Activated T-cell treated with anti-CD3 and anti-CD28 coated beads, Interleukin-2, amount 50 U/mL, for 4 hours (primary cell): ENCODE measurements around the gene C10orf90. TPM values are rescaled to one million over a fixed set of nuclear protein-coding genes. Genes with fewer than 3 reads are reported as not detected.

Experiments used
- ATAC-seq, 2 donors: fragments of 200-7000 bp; cut with Tn5 transposase; one replicate each; pipeline ENCODE4 v1.10.0; 2021
- DNase-seq: peaks from one replicate; pipeline ENCODE4 v3.0.0-alpha.2; 2020
- H3K27me3 Mint-ChIP-seq: one replicate; pipeline ENCODE4 v1.8.0; 2021; ENCODE audit warnings: low read depth, mixed read lengths
- H3K36me3 Mint-ChIP-seq: one replicate; pipeline ENCODE4 v1.8.0; 2022; ENCODE audit warnings: mixed read lengths; ENCODE audit not compliant: insufficient read depth
- H3K4me1 Mint-ChIP-seq: one replicate; pipeline ENCODE4 v1.8.0; 2021; ENCODE audit warnings: low read depth, mixed read lengths
- H3K4me3 Mint-ChIP-seq: one replicate; pipeline ENCODE4 v1.8.0; 2021; ENCODE audit warnings: mild to moderate bottlenecking, moderate library complexity, mixed read lengths
- H3K9me3 Mint-ChIP-seq: one replicate; pipeline ENCODE4 v1.8.0; 2021; ENCODE audit warnings: mixed read lengths
- total RNA-seq, 3 donors: library from RNA; stranded (reverse); gene quantifications; one replicate each; pipeline ENCODE4 v1.2.1, GENCODE V29; 2021

Gene C10orf90
- total RNA-seq, 3 donors from 2014 or later: not detected

DNA sequence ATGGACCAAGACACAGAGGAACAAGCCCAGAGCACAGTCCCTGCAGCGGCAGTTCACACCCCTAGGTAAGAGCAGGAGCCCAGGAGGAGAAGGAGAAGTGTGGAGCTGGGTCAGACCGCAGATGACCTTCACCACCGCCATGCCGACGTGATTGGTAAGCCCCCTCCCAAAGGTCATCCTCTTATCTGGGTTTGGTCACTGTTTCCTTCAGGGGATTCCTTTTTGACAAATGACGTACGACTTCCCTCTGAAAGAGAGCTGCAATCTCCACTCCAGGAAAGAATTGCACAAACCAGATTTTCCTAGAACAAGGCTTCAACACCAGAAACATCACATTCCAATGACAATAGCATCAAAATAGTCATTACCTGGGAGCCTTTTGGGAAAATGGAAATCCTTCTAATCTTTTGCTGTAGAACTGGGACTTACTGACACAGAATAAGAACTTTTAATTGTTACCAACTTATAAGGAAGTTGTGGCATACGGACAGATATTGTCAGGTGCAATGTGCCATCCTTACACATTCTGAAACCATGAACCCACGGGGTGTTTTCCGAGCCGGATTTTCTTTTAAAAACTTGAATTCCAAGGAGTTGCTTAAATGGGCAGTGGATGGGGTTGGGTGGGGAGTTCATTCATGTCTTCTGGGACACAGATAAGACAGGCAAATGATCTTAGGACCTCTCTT, 261.4 kb downstream of the C10orf90 start:
- ATAC-seq (no peak), DNase-seq (no peak)
- no peaks in the 10 kb centered on the region for H3K9me3 Mint-ChIP-seq
- no peaks in the 10 kb centered on the region for H3K36me3 Mint-ChIP-seq
- no peaks in the 10 kb centered on the region for H3K4me1 Mint-ChIP-seq
- H3K4me3 Mint-ChIP-seq: no peak overlapping the region
- H3K27me3 Mint-ChIP-seq: no peaks in the 10 kb centered on the region

DNA sequence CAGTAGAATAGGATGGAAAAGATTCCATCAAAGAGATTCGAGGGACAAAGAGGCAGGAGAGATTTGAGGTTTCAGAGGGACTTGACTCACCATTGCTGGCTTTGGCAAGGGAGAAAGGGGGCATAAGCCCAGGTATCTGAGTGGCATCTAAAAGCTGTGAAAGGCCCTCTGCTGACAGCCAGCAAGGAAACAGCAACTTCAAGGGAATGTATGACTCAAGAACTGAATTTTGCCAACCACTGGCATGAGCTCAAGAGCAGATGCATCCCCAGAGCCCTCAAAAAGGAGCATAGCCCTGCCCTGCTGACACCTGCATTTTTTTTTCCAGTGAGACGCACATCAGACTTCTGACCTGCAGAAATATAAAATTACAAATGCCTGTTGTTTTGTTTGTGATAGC, 262.7 kb downstream of the C10orf90 start:
- Mint-ChIP-seq H3K9me3 (no peaks in the 10 kb centered on the region), H3K27me3 (no peaks in the 10 kb centered on the region), H3K4me1 (no peaks in the 10 kb centered on the region), H3K36me3 (no peaks in the 10 kb centered on the region), H3K4me3 (no peak overlapping the region)
- ATAC-seq (no peak), DNase-seq (no peak)

DNA sequence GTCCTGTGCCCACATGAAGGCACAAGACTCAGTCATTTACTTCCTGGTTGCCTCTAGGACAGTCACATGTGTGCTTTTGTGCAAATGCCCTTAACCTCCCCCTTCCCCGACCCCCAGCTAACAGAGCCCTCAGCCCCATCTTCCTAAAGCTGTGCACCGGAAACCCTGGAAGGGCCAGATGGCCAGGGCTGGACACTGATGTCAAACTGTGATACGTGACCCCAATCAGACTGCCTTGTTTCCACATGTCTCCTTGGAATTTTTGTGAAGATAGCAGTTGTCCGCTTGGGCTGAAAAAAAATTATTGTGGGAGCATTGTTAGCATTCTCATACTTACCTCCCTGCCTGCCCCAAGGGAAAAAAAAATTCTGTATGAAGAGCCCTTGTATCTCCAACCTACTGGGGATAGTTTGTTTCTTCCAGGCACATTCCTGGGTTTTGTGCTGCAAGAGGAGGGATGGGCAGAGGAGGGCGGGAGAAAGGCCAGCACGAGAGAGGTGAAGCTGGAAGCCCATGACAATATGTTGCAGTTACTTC, 265.2 kb downstream of the C10orf90 start:
- Mint-ChIP-seq H3K27me3 (no peaks in the 10 kb centered on the region), H3K36me3 (no peaks in the 10 kb centered on the region), H3K4me1 (no peaks in the 10 kb centered on the region), H3K4me3 (no peak overlapping the region), H3K9me3 (no peaks in the 10 kb centered on the region)
- DNase-seq (no peak), ATAC-seq (no peak)

DNA sequence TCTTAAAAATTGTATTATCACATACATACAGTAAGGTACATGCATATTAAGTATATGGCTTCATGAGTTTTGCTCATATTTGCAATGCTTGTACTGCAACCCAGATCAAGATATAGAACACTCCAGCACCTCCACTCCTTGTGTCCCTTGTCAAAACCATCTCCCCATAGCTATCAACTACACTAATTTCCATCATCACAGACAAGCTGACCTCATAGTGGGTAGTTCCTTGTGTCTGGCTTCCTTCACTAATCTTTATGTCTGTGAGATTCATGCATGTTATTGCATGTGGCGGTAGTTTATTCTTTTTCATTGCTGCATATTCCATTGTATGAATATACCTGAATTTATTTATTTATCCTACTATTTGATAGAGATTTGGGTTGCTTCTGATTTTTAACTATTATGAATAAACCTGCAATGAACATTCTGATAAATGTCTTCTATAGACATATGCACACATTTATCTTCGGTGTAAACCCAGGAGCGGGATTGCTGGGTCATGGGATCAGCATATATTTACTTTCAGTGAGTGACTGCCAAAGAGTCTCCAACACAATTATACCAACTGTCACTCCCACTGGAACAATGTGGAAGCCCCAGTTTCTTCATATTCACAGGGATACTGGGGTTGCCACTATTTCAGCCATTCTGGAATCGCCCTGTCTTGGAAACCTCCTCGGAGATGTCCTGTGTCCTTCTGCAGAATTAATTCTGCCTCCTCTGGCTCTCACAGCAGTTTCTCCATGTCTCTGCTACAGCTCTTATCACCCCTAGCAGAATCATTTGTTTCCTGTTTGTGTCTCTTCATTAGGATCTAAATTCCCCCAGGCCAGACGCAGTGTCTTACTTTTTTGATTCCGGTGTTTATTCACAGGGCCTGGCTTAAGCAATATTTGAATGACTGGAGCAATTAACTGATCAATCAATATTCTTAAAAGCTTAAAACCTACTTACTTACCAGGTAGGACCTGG, 267.5 kb downstream of the C10orf90 start:
- Mint-ChIP-seq H3K36me3 (no peaks in the 10 kb centered on the region), H3K9me3 (peaks cover 4% of the 10 kb centered on the region), H3K4me3 (no peak overlapping the region), H3K27me3 (no peaks in the 10 kb centered on the region), H3K4me1 (no peaks in the 10 kb centered on the region)
- DNase-seq: no peak
- ATAC-seq: no peak

DNA sequence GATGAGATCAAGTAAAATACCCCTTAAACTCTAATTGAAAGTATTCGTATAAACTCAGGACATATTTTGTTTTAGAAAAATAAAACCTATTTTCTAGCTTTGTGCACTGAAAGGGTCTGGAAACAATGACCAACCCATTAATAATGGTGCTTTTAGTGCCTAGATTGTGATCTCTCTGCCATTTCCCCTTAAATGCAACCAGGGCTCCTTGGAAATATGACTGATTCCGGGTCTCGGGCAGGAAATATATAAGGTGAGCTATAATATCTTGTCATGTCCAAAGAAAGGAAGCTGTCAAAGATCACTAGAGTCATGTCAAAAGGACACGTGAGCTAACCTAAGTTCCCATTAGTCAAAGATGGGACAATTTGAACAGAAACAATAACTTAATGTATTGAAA, 269.9 kb downstream of the C10orf90 start:
- no peaks in the 10 kb centered on the region for H3K4me1 Mint-ChIP-seq

DNA sequence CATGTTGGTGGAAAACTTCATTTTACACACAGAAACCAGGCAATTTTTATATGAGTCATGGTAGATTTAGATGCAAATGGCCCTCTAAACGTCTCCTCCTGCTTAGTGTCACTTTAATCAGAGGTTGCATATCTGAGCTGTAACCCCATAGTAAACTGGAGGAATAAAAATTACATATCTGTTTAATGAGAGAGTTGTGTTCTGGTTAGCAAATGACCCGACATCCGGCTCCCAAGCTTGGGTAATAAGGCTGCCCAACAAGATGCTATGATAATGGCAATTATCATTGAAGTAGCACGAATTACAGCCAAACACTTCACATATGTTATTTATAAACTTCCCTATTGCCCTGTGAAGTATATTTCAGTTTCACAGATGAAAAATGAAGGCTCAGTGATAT, 271.6 kb downstream of the C10orf90 start:
- Mint-ChIP-seq H3K9me3 (peaks cover 7% of the 10 kb centered on the region), H3K4me1 (no peaks in the 10 kb centered on the region), H3K4me3 (no peak overlapping the region), H3K27me3 (no peaks in the 10 kb centered on the region), H3K36me3 (no peaks in the 10 kb centered on the region)
- no peak for ATAC-seq
- no peak for DNase-seq

More for the DNA sequence above, 269.9 kb downstream of the C10orf90 start:
- ATAC-seq (no peak), DNase-seq (no peak)
- no peak overlapping the region for H3K4me3 Mint-ChIP-seq
- H3K27me3 Mint-ChIP-seq: no peaks in the 10 kb centered on the region
- H3K9me3 Mint-ChIP-seq: peaks cover 7% of the 10 kb centered on the region
- no peaks in the 10 kb centered on the region for H3K36me3 Mint-ChIP-seq

DNA sequence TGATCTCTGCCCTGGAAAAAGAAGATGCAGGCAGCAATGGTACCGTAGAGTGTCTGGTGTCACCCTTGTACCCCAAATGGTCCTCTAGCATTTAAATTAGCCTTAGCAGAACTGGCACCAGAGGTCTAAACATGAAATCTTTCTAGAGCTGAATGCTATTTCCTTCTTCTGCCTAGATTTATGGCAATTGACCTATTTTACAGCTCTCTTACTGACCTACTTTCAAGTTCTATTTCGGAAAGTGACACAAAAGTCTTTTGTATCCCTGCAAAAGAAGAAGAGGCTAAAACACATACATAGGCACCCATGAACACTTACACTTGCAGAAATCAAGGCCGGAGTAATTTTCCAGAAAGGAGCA, 272.1 kb downstream of the C10orf90 start:
- Mint-ChIP-seq H3K9me3 (peaks cover 7% of the 10 kb centered on the region), H3K4me1 (no peaks in the 10 kb centered on the region), H3K4me3 (no peak overlapping the region), H3K36me3 (no peaks in the 10 kb centered on the region), H3K27me3 (no peaks in the 10 kb centered on the region)
- ATAC-seq (no peak), DNase-seq (no peak)

DNA sequence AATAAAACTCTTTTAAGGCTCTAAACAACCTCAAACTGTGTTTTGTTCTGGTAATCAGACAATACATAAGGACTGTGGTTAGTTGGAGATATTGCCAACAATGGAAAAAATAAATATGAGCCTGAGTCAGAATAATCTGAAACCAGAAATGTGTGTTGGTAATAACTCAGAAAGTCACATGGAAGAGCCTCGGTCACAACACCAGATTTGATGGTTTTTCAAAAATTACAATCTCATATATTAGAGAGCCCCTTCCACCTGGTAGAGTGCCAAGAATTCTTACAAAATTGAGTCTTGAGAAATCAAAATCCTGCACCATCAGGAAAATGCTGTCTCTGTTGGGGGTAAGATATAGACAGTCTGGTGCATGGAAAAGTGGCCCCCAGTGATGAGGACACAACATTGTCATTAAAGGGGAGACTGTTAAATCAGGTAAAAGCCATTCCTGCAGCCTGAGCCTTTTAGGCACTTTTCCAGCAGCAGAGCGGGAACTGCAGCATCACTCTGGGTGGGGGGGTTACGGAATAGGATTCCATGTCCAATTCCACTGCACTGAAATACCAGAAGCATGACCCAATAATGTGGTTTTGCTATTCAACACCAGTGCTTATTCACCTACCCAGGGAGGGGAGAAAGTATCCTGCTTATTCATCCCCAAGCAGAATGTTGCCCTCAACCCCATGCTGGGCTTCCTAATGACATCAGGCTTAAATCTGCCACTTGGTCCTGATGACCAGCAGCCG, 272.7 kb downstream of the C10orf90 start:
- no peak for DNase-seq
- H3K4me3 Mint-ChIP-seq: no peak overlapping the region
- no peak for ATAC-seq
- H3K27me3 Mint-ChIP-seq: no peaks in the 10 kb centered on the region
- H3K36me3 Mint-ChIP-seq: no peaks in the 10 kb centered on the region
- H3K9me3 Mint-ChIP-seq: peaks cover 7% of the 10 kb centered on the region
- H3K4me1 Mint-ChIP-seq: no peaks in the 10 kb centered on the region

DNA sequence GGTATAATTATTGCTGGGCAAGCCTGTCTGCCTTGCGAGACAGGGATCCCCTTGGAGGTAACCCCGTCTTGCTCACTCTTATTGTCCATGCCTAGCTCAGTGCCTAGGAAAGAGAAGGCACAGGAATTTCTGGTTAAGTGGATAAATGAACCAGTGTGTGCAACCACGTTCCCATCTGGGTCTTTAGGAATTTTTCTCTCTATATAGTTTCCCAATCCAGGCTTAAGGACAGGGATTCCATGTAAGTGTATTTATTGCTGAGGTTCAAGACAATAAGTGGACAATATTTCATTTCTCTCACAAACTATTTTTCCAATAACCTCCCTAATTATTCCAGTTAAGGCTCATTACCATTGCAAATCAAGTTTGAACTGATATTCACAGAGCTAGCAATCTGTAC, 273.3 kb downstream of the C10orf90 start:
- H3K4me1 Mint-ChIP-seq: no peaks in the 10 kb centered on the region
- H3K9me3 Mint-ChIP-seq: peaks cover 7% of the 10 kb centered on the region
- H3K36me3 Mint-ChIP-seq: no peaks in the 10 kb centered on the region
- ATAC-seq (no peak), DNase-seq (no peak)
- H3K27me3 Mint-ChIP-seq: no peaks in the 10 kb centered on the region
- no peak overlapping the region for H3K4me3 Mint-ChIP-seq

DNA sequence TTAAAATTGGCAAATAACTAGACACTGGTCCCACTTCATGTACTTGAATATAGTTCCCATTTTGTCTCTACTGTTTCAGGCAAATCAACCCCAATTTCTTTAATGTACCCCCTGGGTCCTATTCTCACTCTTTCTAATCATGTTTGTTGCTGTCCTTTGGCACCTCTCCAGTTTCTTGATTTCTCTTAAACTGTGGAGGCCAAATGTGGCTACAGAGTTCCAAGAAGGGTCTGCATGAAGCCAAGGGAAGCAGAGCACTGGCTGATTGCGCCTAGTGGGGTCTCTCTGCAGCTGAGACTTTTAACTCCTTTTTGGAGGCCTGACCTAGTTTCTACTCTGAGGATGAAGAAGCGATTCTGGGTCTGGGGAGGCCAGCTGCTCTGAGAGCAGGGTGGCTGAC, 275.5 kb downstream of the C10orf90 start:
- H3K36me3 Mint-ChIP-seq: no peaks in the 10 kb centered on the region
- peaks cover 7% of the 10 kb centered on the region for H3K9me3 Mint-ChIP-seq
- H3K4me3 Mint-ChIP-seq: no peak overlapping the region
- H3K4me1 Mint-ChIP-seq: no peaks in the 10 kb centered on the region
- no peak for DNase-seq
- no peak for ATAC-seq
- H3K27me3 Mint-ChIP-seq: peaks cover 2% of the 10 kb centered on the region

DNA sequence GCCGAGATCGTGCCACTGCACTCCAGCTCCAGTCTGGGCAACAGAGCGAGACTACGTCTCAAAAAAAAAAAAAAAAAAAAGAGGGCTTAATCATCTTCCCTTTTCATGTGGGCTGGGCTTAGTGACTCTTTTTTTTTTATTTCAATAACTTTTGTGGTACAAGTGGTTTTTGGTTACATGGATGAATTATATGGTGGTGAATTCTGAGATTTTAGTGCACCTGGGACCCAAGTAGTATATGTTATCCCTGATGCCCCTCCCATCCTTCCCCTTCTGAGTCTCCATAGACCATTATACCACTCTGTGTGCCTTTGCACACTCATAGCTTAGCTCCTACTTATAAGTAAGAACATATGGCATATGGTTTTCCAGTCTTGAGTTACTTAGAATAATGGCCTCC, 277.4 kb downstream of the C10orf90 start:
- DNase-seq (no peak), ATAC-seq (no peak)
- no peaks in the 10 kb centered on the region for H3K4me1 Mint-ChIP-seq
- H3K36me3 Mint-ChIP-seq: no peaks in the 10 kb centered on the region
- peaks cover 3% of the 10 kb centered on the region for H3K9me3 Mint-ChIP-seq
- H3K27me3 Mint-ChIP-seq: peaks cover 11% of the 10 kb centered on the region
- no peak overlapping the region for H3K4me3 Mint-ChIP-seq

DNA sequence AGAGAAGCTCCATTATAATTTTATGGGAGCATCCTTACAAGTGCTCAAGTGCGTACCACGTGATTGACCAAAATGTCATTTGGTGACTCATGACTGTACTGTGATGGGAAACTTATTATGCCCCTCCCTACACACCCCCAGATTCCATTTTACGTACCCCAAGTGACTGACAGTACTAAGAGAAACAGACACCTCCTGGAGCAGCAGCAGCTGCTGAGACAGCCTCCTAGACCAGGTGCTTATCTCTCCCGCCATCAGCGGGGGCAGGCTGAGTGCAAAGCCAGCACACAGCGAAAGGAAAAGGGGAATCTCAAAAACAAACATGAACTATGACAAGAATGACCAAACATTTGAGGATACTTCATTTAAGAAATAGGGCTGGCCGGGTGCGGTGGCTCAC, 278.0 kb downstream of the C10orf90 start:
- peak overlapping the region; percentile 33 for H3K4me3 Mint-ChIP-seq

DNA sequence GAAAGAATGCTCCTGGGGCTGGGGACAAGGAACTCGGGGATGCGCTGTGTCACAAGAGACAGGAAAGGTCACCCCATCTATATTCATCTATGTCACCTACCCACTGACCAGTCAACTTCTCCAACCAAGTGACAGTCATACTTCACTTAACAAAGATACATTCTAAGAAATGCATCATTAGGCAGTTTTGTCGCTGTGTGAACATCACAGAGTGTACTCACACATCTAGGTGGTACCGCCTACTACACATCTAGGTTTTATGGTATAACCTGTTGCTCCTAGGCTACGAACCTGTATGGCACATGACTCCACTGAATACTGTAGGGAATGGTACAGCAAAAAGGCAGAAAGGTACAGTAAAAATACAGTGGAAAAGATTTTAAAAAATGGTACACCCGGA, 278.4 kb downstream of the C10orf90 start:
- ATAC-seq: no peak
- peaks cover 17% of the 10 kb centered on the region for H3K27me3 Mint-ChIP-seq
- H3K36me3 Mint-ChIP-seq: no peaks in the 10 kb centered on the region
- DNase-seq: no peak
- peaks cover 2% of the 10 kb centered on the region for H3K4me1 Mint-ChIP-seq
- H3K9me3 Mint-ChIP-seq: peaks cover 3% of the 10 kb centered on the region
- no peak overlapping the region for H3K4me3 Mint-ChIP-seq

More for the DNA sequence above, 278.0 kb downstream of the C10orf90 start:
- Mint-ChIP-seq H3K4me1 (no peaks in the 10 kb centered on the region), H3K27me3 (peaks cover 13% of the 10 kb centered on the region), H3K36me3 (no peaks in the 10 kb centered on the region), H3K9me3 (peaks cover 3% of the 10 kb centered on the region)
- DNase-seq (no peak), ATAC-seq (no peak)

DNA sequence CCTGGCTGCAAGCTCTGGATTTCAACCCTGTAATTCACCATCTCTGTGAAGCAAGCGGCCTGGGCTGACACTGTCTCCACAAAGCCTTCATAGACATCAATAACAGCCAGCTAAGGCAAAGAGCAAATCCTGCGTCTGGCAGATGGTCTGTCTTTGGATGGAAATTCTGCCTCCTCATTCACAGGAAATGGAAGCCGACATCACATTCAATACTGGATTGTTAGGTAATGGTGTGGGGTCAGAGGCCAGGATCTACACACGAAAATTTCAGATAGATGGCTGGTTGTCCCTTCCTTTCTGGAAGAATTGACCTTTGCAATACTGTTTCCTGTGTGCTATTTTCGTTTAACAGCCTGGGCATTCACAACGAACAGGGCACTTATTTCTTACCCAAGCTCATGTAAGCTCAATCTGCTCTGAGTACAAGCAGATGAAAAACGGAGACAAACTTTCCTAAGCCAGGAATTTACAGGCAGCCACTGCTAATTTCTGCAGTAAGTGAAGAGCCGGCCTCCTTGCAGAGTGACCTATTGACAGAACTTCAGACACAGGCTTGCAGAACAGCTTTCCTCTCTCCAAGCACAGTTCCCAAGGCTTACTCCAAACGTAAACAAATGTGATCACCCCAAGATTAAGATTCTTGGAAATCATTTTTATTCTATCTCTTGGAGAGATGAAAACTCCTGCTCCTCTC, 279.2 kb downstream of the C10orf90 start:
- H3K9me3 Mint-ChIP-seq: peaks cover 3% of the 10 kb centered on the region
- H3K27me3 Mint-ChIP-seq: peaks cover 24% of the 10 kb centered on the region
- ATAC-seq (no peak), DNase-seq (no peak)
- peaks cover 6% of the 10 kb centered on the region for H3K4me1 Mint-ChIP-seq
- no peak overlapping the region for H3K4me3 Mint-ChIP-seq
- no peaks in the 10 kb centered on the region for H3K36me3 Mint-ChIP-seq
